Common myeloid progenitor, CD34-positive (primary cell): Measurements from ENCODE around the gene ZNF821. TPM values are rescaled to one million over a fixed set of nuclear protein-coding genes. Genes with fewer than 3 reads are reported as not detected.

ENCODE experiments used
- CTCF ChIA-PET: fragments of 350-600 bp; sonication (Branson Sonifier 250); formaldehyde crosslinking; loops from one replicate; lab custom pipeline; 2021; ENCODE audit warnings: antibody characterized with exemption; lab: Charles Lee
- POLR2A ChIA-PET: fragments of 350-600 bp; sonication (Branson Sonifier 250); formaldehyde crosslinking; loops from one replicate; lab custom pipeline; 2021; ENCODE audit warnings: antibody characterized with exemption; lab: Charles Lee
- DNase-seq, 3 donors: peaks; one replicate each; pipeline versions ENCODE4 v3.0.0 to v3.0.0-alpha.2; 2013
- H3K27ac ChIP-seq, 2 experiments: 1 replicate in 1 of 2; 2 replicates in 1 of 2; pipeline ENCODE4 v1.7.0; 2013; ENCODE audit warnings: inconsistent platforms in 2 of 2, low read length in 2 of 2, mild to moderate bottlenecking in 2 of 2, low read depth in 1 of 2, moderate library complexity in 1 of 2; ENCODE audit not compliant: severe bottlenecking in 2 of 2, insufficient read depth in 1 of 2, poor library complexity in 1 of 2
- H3K27me3 ChIP-seq, 5 experiments: replicated peaks in 2 of 5; 1 replicate in 3 of 5; 2 replicates in 2 of 5; pipeline versions ENCODE4 v1.6.1 to v1.7.0; 2013; ENCODE audit warnings: low read length in 4 of 5, mild to moderate bottlenecking in 2 of 5, moderate library complexity in 2 of 5, inconsistent platforms in 1 of 5; ENCODE audit not compliant: insufficient read depth in 5 of 5, control insufficient read depth in 4 of 5
- H3K36me3 ChIP-seq, 4 experiments: 1 replicate in 2 of 4; 2 replicates in 2 of 4; pipeline versions ENCODE4 v1.6.1 to v1.7.0; 2013; ENCODE audit warnings: low read length in 3 of 4, control low read depth in 1 of 4, mild to moderate bottlenecking in 1 of 4; ENCODE audit not compliant: control insufficient read depth in 4 of 4, insufficient read depth in 4 of 4
- H3K4me1 ChIP-seq, 4 experiments: 1 replicate in 3 of 4; 2 replicates in 1 of 4; pipeline versions ENCODE4 v1.6.1 to v1.7.1; 2013; ENCODE audit warnings: low read length in 3 of 4, mild to moderate bottlenecking in 3 of 4, control low read depth in 1 of 4, inconsistent platforms in 1 of 4, moderate library complexity in 1 of 4; ENCODE audit not compliant: control insufficient read depth in 4 of 4, insufficient read depth in 4 of 4; ENCODE audit errors: control extremely low read depth in 1 of 4
- H3K4me3 ChIP-seq, 7 experiments: 1 replicate in 4 of 7; 2 replicates in 3 of 7; pipeline versions ENCODE4 v1.5.1 to v1.7.0; 2013; ENCODE audit warnings: mild to moderate bottlenecking in 7 of 7, low read length in 6 of 7, moderate library complexity in 6 of 7, inconsistent platforms in 2 of 7, low read depth in 2 of 7, control low read depth in 1 of 7; ENCODE audit not compliant: insufficient read depth in 4 of 7, control insufficient read depth in 1 of 7; ENCODE audit errors: extremely low read depth in 1 of 7
- H3K9me3 ChIP-seq, 5 experiments: 1 replicate in 4 of 5; 2 replicates in 1 of 5; pipeline versions ENCODE4 v1.6.1 to v1.7.1; 2013; ENCODE audit warnings: low read length in 4 of 5, mild to moderate bottlenecking in 2 of 5, inconsistent platforms in 1 of 5, low read depth in 1 of 5, moderate library complexity in 1 of 5; ENCODE audit not compliant: control insufficient read depth in 4 of 5, insufficient read depth in 2 of 5; ENCODE audit errors: control extremely low read depth in 1 of 5
- WGBS: methylation state at CpG from one replicate; pipeline ENCODE4 v1.1.5; 2013; ENCODE audit not compliant: insufficient coverage; 5-methylcytosine and 5-hydroxymethylcytosine counted together
- polyA plus RNA-seq: library from polyadenylated mRNA; unstranded; fragments of 120-200 nt; gene quantifications from one replicate; pipeline ENCODE4 v1.2.1, GENCODE V29; 2013

The ZNF821 gene
- 3.9 TPM for polyA plus RNA-seq

- peak; percentile 87 to 90 (median 90) for DNase-seq
- under 1% methylated on average over 63 of the region's 85 CpGs for WGBS
These were observed at the start of gene ZNF821 for GRCh38 chr16:71883849-71884638. ZNF821 (minus strand) TSS chr16:71884182; CDS start chr16:71879946, 4,236 bp downstream.

GRCh38 chr16:71933017-71933416, 49.0 kb upstream of the ZNF821 start:
- no peaks in the 10 kb centered on the region for H3K27me3 ChIP-seq
- DNase-seq, result no peak
- H3K4me1 ChIP-seq, result no peaks in the 10 kb centered on the region
- WGBS, result 100% methylated on average over 1 of the region's 1 CpG
- H3K4me3 ChIP-seq, result no peak overlapping the region
- peak overlapping the region in 1 of 2 experiments; percentile 28 for H3K27ac ChIP-seq
- POLR2A ChIA-PET, result no interaction called here
- H3K9me3 ChIP-seq, result no peaks in the 10 kb centered on the region
- peaks cover 9 to 56% (median 39%) of the 10 kb centered on the region in 4 experiments for H3K36me3 ChIP-seq
- CTCF ChIA-PET, result interaction anchor here (0.7 kb wide), 1 partner anchor 9 kb away, joined by 3 read pairs; no protein-coding TSS in a partner anchor

More at GRCh38 chr16:71883849-71884638, at the start of gene ZNF821:
- POLR2A ChIA-PET, result interaction anchor here (0.7 to 1.4 kb wide), 3 partner anchors 10 to 33 kb away, joined by 3 to 8 read pairs (median 4); partner anchors contain the start of gene IST1
- CTCF ChIA-PET, result interaction anchor here (0.8 to 5.5 kb wide), 16 partner anchors 10 to 130 kb away, joined by 3 to 67 read pairs (median 6); partner anchors contain the start of gene IST1
- no peaks in the 10 kb centered on the region for H3K9me3 ChIP-seq
- peaks cover 30 to 53% (median 41%) of the 10 kb centered on the region in 4 experiments for H3K4me1 ChIP-seq
- H3K27me3 ChIP-seq, result no peaks in the 10 kb centered on the region
- H3K36me3 ChIP-seq, result no peaks in the 10 kb centered on the region
- H3K4me3 ChIP-seq, result peak within 1 kb of the TSS; percentile 67 to 87 (median 85)
- H3K27ac ChIP-seq, result peak within 1 kb of the TSS in 1 of 2 experiments; percentile 58

- Histone ChIP-seq H3K27ac (no peak overlapping the region), H3K4me3 (no peak overlapping the region), H3K36me3 (peaks cover 11 to 70% (median 44%) of the 10 kb centered on the region in 4 experiments), H3K27me3 (no peaks in the 10 kb centered on the region), H3K9me3 (no peaks in the 10 kb centered on the region), H3K4me1 (peaks cover 0 to 5% (median 0%) of the 10 kb centered on the region in 4 experiments)
- POLR2A ChIA-PET, result interaction anchor here (0.6 kb wide), 1 partner anchor 13 kb away, joined by 3 read pairs; no protein-coding TSS in a partner anchor
- DNase-seq, result no peak
- WGBS, result 90% methylated on average over 4 of the region's 6 CpGs
- CTCF ChIA-PET, result interaction anchor here (0.8 to 1.0 kb wide), 2 partner anchors 25 to 30 kb away, joined by 3 to 4 read pairs; no protein-coding TSS in a partner anchor
These were observed 47.6 kb upstream of the ZNF821 start for GRCh38 chr16:71931599-71931998.

GRCh38 chr16:71931001-71931400, 47.0 kb upstream of the ZNF821 start:
- WGBS, result no CpG with 5 or more reads among the region's 2 CpGs
- no peaks in the 10 kb centered on the region for H3K9me3 ChIP-seq
- H3K4me3 ChIP-seq, result no peak overlapping the region
- ChIA-PET CTCF (interaction anchor here (0.6 to 0.7 kb wide), 2 partner anchors 10 to 48 kb away, joined by 3 read pairs; no protein-coding TSS in a partner anchor), POLR2A (interaction anchor here (0.6 kb wide), 1 partner anchor 14 kb away, joined by 3 read pairs; no protein-coding TSS in a partner anchor)
- peaks cover 0 to 5% (median 0%) of the 10 kb centered on the region in 4 experiments for H3K4me1 ChIP-seq
- H3K27me3 ChIP-seq, result no peaks in the 10 kb centered on the region
- no peak for DNase-seq
- peaks cover 11 to 72% (median 45%) of the 10 kb centered on the region in 4 experiments for H3K36me3 ChIP-seq
- H3K27ac ChIP-seq, result no peak overlapping the region

- peaks cover 13 to 75% (median 52%) of the 10 kb centered on the region in 4 experiments for H3K36me3 ChIP-seq
- DNase-seq, result no peak
- ChIA-PET CTCF (interaction anchor here (1.3 to 2.2 kb wide), 2 partner anchors 12 to 46 kb away, joined by 5 to 13 read pairs; no protein-coding TSS in a partner anchor), POLR2A (no interaction called here)
- WGBS, result 93% methylated on average over 4 of the region's 5 CpGs
- no peak overlapping the region for H3K4me3 ChIP-seq
- peak overlapping the region in 1 of 2 experiments; percentile 12 for H3K27ac ChIP-seq
- no peaks in the 10 kb centered on the region for H3K27me3 ChIP-seq
- H3K4me1 ChIP-seq, result peaks cover 0 to 5% (median 0%) of the 10 kb centered on the region in 4 experiments
- no peaks in the 10 kb centered on the region for H3K9me3 ChIP-seq
These were observed 46.1 kb upstream of the ZNF821 start for GRCh38 chr16:71930013-71930563.

- 29% methylated on average over 1 of the region's 3 CpGs for WGBS
- POLR2A ChIA-PET, result no interaction called here
These were observed 45.1 kb upstream of the ZNF821 start for GRCh38 chr16:71929048-71929447.

More at GRCh38 chr16:71929048-71929447, 45.1 kb upstream of the ZNF821 start:
- CTCF ChIA-PET, result interaction anchor here (1.0 to 2.2 kb wide), 3 partner anchors 11 to 45 kb away, joined by 3 to 13 read pairs (median 5); no protein-coding TSS in a partner anchor
- DNase-seq, result no peak
- Histone ChIP-seq H3K4me1 (peaks cover 0 to 5% (median 0%) of the 10 kb centered on the region in 4 experiments), H3K36me3 (peaks cover 15 to 75% (median 53%) of the 10 kb centered on the region in 4 experiments), H3K27me3 (no peaks in the 10 kb centered on the region), H3K27ac (no peak overlapping the region), H3K4me3 (no peak overlapping the region), H3K9me3 (no peaks in the 10 kb centered on the region)
